ENCODE measurements around the gene KMO. TPM values are rescaled to one million over a fixed set of nuclear protein-coding genes. Genes with fewer than 3 reads are reported as not detected.

KMO gene
- 0.29 and 1.2 TPM in 2 replicates for total RNA-seq (2014; rRNA removed)
- Bru-seq, nascent RNA, result percentile 39 among the genes with signal in this experiment
- BruChase-seq, experiment 1, labeled RNA remaining after a 6-hour chase, result percentile 38 among the genes with signal in this experiment
- percentile 33 among the genes with signal in this experiment for BruChase-seq, experiment 2, labeled RNA remaining after a 2-hour chase
- long read RNA-seq, full-length matches to known transcripts, result 3 of 3 reads
- long read RNA-seq, partial matches to known transcripts, result 0 of 3 reads
- long read RNA-seq, other reads (novel, unspliced or antisense), result 0 of 3 reads

GRCh38 chr1:241532162-241532531 is at the start of gene KMO:
Gene KMO, plus strand, starts transcription at chr1:241532378. Its CDS starts 67 bp downstream, at chr1:241532445.
- no TSS peak for BruUV-seq (replicated peaks)
- ChIA-PET POLR2A (ENCODE audit: unreplicated experiment) (interaction anchor here (0.6 kb wide), 1 partner anchor 23 kb away, joined by 4 read pairs; no protein-coding TSS in a partner anchor), CTCF (interaction anchor here (0.5 to 1.3 kb wide), 5 partner anchors 73 to 95 kb away, joined by 3 to 7 read pairs (median 3); no protein-coding TSS in a partner anchor)
- intact Hi-C loops (cut with micrococcal nuclease), result loop anchor here (5.0 kb wide), 4 partner anchors 175 to 485 kb away; no protein-coding TSS in a partner anchor
- TF ChIP-seq CTCF (conservative IDR thresholded peaks at IDR 0.05; ENCODE audit: low read depth, low read length) (no peak), EZH2 (IDR thresholded peaks at IDR 0.05; ENCODE audit: low read length, unreplicated experiment) (no peak), EZH2phosphoT487 (IDR thresholded peaks at IDR 0.05; ENCODE audit: borderline replicate concordance, low read length) (no peak)
- H2AFZ ChIP-seq (ENCODE audit: low read length), result peak within 1 kb of the TSS; percentile 78
- H4K20me1 ChIP-seq (ENCODE audit: low read length), result no peaks in the 10 kb centered on the region
- no peaks in the 10 kb centered on the region for H3F3A ChIP-seq (ENCODE audit: low read length, unreplicated experiment)
- ATAC-seq, result peak; percentile 52
- H3K9me2 ChIP-seq (replicated peaks; ENCODE audit: low read length), result no peaks in the 10 kb centered on the region
- H3K27me3 ChIP-seq (ENCODE audit: low read length), result no peaks in the 10 kb centered on the region
- peak; percentile 57 for DNase-seq
- no peaks in the 10 kb centered on the region for H3K9me3 ChIP-seq (ENCODE audit: low read length)
- peak within 1 kb of the TSS; percentile 69 for H3K9ac ChIP-seq (ENCODE audit: low read length)
- no peaks in the 10 kb centered on the region for H3K79me2 ChIP-seq (ENCODE audit: low read length)
- H3K4me2 ChIP-seq (ENCODE audit: low read length), result peak within 1 kb of the TSS; percentile 88
- peak within 1 kb of the TSS; percentile 69 for H3K4me3 ChIP-seq (ENCODE audit: low read length)
- H3K36me3 ChIP-seq (ENCODE audit: low read depth, low read length), result no peaks in the 10 kb centered on the region
- peak within 1 kb of the TSS; percentile 47 for H3K27ac ChIP-seq (ENCODE audit: low read length)
- H3K4me1 ChIP-seq (ENCODE audit: insufficient read depth, low read length), result peaks cover 29% of the 10 kb centered on the region

GRCh38 chr1:241482761-241483250 is 49.4 kb upstream of the KMO start:
- ATAC-seq (peak; percentile 81), DNase-seq (peak; percentile 100)
- no peak for TF ChIP-seq CTCF (conservative IDR thresholded peaks at IDR 0.05; ENCODE audit: low read depth, low read length)
- no peak for TF ChIP-seq EZH2 (IDR thresholded peaks at IDR 0.05; ENCODE audit: low read length, unreplicated experiment)
- no peak for TF ChIP-seq EZH2phosphoT487 (IDR thresholded peaks at IDR 0.05; ENCODE audit: borderline replicate concordance, low read length)
- H3K27me3 ChIP-seq (ENCODE audit: low read length), result no peaks in the 10 kb centered on the region
- intact Hi-C loops (cut with micrococcal nuclease), result loop anchor here (1.0 kb wide), 2 partner anchors 60 to 70 kb away; no protein-coding TSS in a partner anchor
- BruUV-seq (replicated peaks), result no TSS peak
- H4K20me1 ChIP-seq (ENCODE audit: low read length), result no peaks in the 10 kb centered on the region
- no peaks in the 10 kb centered on the region for H3K9me3 ChIP-seq (ENCODE audit: low read length)
- H3K4me2 ChIP-seq (ENCODE audit: low read length), result peak overlapping the region; percentile 74
- peak overlapping the region; percentile 32 for H3K4me3 ChIP-seq (ENCODE audit: low read length)
- 0 out of 2 replicates have a peak overlapping the region, but pooled peaks have one; percentile 21 for H3K9ac ChIP-seq (ENCODE audit: low read length)
- H3K36me3 ChIP-seq (ENCODE audit: low read depth, low read length), result no peaks in the 10 kb centered on the region
- ChIA-PET CTCF (no interaction called here), POLR2A (ENCODE audit: unreplicated experiment) (interaction anchor here (0.7 kb wide), 1 partner anchor 19 kb away, joined by 5 read pairs; no protein-coding TSS in a partner anchor)
- H3K27ac ChIP-seq (ENCODE audit: low read length), result peak overlapping the region; percentile 79
- H3F3A ChIP-seq (ENCODE audit: low read length, unreplicated experiment), result peaks cover 11% of the 10 kb centered on the region
- no peaks in the 10 kb centered on the region for H3K9me2 ChIP-seq (replicated peaks; ENCODE audit: low read length)
- H3K4me1 ChIP-seq (ENCODE audit: insufficient read depth, low read length), result peaks cover 58% of the 10 kb centered on the region
- H2AFZ ChIP-seq (ENCODE audit: low read length), result no peak overlapping the region
- H3K79me2 ChIP-seq (ENCODE audit: low read length), result no peaks in the 10 kb centered on the region
